Mucosa of gallbladder (tissue), 1 donor: ENCODE data around the gene MICB. TPM values are rescaled to one million over a fixed set of nuclear protein-coding genes. Genes with fewer than 3 reads are reported as not detected.

Experiments
- DNase-seq: peaks from one replicate; pipeline ENCODE4 v3.0.0-alpha.2; 2020; ENCODE audit warnings: low spot score
- total RNA-seq: library from RNA; stranded (reverse); gene quantifications from one replicate; pipeline ENCODE4 v1.2.1, GENCODE V29; 2021
- donor health status: DM: no; HTN: no; CAD: no.

Gene MICB
- total RNA-seq, 1 donor from 2014 or later: 2.7 TPM

- DNase-seq: no peak
Observed at GRCh38 chr6:31560697-31561058, 62.7 kb downstream of the MICB start.

Other genes with a start within 250 kb of the MICB start
- 601 TPM for gene HLA-C, start 226.1 kb upstream of the MICB start, total RNA-seq
- gene HLA-B, start 141.0 kb upstream of the MICB start, total RNA-seq: 1,432 TPM
- gene MICA, start 94.5 kb upstream of the MICB start, total RNA-seq: 31.7 TPM
- gene MCCD1, start 30.8 kb downstream of the MICB start, total RNA-seq: not detected
- gene DDX39B, start 43.9 kb downstream of the MICB start, total RNA-seq: 246 TPM
- 4.1 TPM for gene ATP6V1G2, start 48.5 kb downstream of the MICB start, total RNA-seq
- gene NFKBIL1, start 49.5 kb downstream of the MICB start, total RNA-seq: 27.7 TPM
- 1.9 TPM for gene LTA, start 74.1 kb downstream of the MICB start, total RNA-seq
- 6.6 TPM for gene TNF, start 77.4 kb downstream of the MICB start, total RNA-seq
- 4.9 TPM for gene LTB, start 84.3 kb downstream of the MICB start, total RNA-seq
- 18.4 TPM for gene LST1, start 88.1 kb downstream of the MICB start, total RNA-seq
- gene NCR3, start 94.9 kb downstream of the MICB start, total RNA-seq: not detected
- gene AIF1, start 117.1 kb downstream of the MICB start, total RNA-seq: 26.8 TPM
- gene PRRC2A, start 122.6 kb downstream of the MICB start, total RNA-seq: 162 TPM
- 288 TPM for gene BAG6, start 154.5 kb downstream of the MICB start, total RNA-seq
- gene APOM, start 157.7 kb downstream of the MICB start, total RNA-seq: 2.2 TPM
- gene C6orf47, start 162.6 kb downstream of the MICB start, total RNA-seq: 30.5 TPM
- 18.7 TPM for gene GPANK1, start 166.9 kb downstream of the MICB start, total RNA-seq
- 108 TPM for gene CSNK2B, start 167.9 kb downstream of the MICB start, total RNA-seq
- gene LY6G5B, start 171.8 kb downstream of the MICB start, total RNA-seq: 8.1 TPM
- gene LY6G5C, start 182.9 kb downstream of the MICB start, total RNA-seq: 5.2 TPM
- gene ABHD16A, start 205.2 kb downstream of the MICB start, total RNA-seq: 103 TPM
- not detected for gene LY6G6F, start 208.7 kb downstream of the MICB start, total RNA-seq
- not detected for gene LY6G6D, start 217.2 kb downstream of the MICB start, total RNA-seq
- not detected for gene LY6G6C, start 223.6 kb downstream of the MICB start, total RNA-seq
- 0.37 TPM for gene MPIG6B, start 225.2 kb downstream of the MICB start, total RNA-seq
- 130 TPM for gene DDAH2, start 231.2 kb downstream of the MICB start, total RNA-seq
- 394 TPM for gene CLIC1, start 238.4 kb downstream of the MICB start, total RNA-seq
- gene MSH5, start 241.9 kb downstream of the MICB start, total RNA-seq: 19.7 TPM